SK-N-SH (cell line): ENCODE data around the gene SPANXB1.

Experiments
- FOXJ3 ChIP-seq: sonication (generic); formaldehyde crosslinking; IDR thresholded peaks from 2 replicates; pipeline ENCODE4 v1.5.1; 2020; ENCODE audit warnings: mild to moderate bottlenecking, missing genetic modification reagents
- POLR2AphosphoS5 ChIP-seq: IDR thresholded peaks from 2 replicates; pipeline ENCODE4 v1.6.1; 2012; ENCODE audit warnings: low read depth, low read length
- REST ChIP-seq: IDR thresholded peaks from 2 replicates; pipeline ENCODE4 v1.6.1; 2012; ENCODE audit warnings: mild to moderate bottlenecking, low read depth, low read length, moderate library complexity
- SMC3 ChIP-seq: IDR thresholded peaks from 2 replicates; pipeline ENCODE4 v1.6.1; 2012; ENCODE audit warnings: low read depth, low read length, improper control_type of control experiment
- USF2 ChIP-seq: fragments of 150-350 bp; IDR thresholded peaks from 2 replicates; pipeline ENCODE4 v1.6.1; 2017; ENCODE audit warnings: antibody characterized with exemption, low read length, low read depth, borderline replicate concordance
- TF ChIP-seq, protein P1 (sequence below): fragments of 200-600 bp; sonication (generic); IDR thresholded peaks from 2 replicates; pipeline ENCODE4 v1.6.1; 2017; ENCODE audit warnings: antibody characterized with exemption, mild to moderate bottlenecking, moderate library complexity

- TF ChIP-seq, protein P1, sequence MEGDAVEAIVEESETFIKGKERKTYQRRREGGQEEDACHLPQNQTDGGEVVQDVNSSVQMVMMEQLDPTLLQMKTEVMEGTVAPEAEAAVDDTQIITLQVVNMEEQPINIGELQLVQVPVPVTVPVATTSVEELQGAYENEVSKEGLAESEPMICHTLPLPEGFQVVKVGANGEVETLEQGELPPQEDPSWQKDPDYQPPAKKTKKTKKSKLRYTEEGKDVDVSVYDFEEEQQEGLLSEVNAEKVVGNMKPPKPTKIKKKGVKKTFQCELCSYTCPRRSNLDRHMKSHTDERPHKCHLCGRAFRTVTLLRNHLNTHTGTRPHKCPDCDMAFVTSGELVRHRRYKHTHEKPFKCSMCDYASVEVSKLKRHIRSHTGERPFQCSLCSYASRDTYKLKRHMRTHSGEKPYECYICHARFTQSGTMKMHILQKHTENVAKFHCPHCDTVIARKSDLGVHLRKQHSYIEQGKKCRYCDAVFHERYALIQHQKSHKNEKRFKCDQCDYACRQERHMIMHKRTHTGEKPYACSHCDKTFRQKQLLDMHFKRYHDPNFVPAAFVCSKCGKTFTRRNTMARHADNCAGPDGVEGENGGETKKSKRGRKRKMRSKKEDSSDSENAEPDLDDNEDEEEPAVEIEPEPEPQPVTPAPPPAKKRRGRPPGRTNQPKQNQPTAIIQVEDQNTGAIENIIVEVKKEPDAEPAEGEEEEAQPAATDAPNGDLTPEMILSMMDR, result no peak
- TF ChIP-seq POLR2AphosphoS5 (no peak), USF2 (no peak), FOXJ3 (CRISPR knock-in tag) (no peak), REST (no peak), SMC3 (no peak)
Observed at GRCh38 chrX:140971099-140971795, 31.1 kb upstream of the SPANXB1 start.
